ENCODE results near the gene GRAP.
"Not testable (repeated sequence)": the region's sequence is repeated elsewhere in the genome, so short reads cannot be mapped to it uniquely, and the experiment has no call there.

Gene GRAP

GRCh38 chr17:19038730-19039129, 8.0 kb downstream of the GRAP start:
- H3K4me1 ChIP-seq (ENCODE audit: control insufficient read depth, insufficient read depth, low read length, unreplicated experiment); H3K79me2 ChIP-seq (ENCODE audit: control insufficient read depth, insufficient read depth, low read length, unreplicated experiment); H3K36me3 ChIP-seq (ENCODE audit: insufficient read depth, low read length); H3K4me3 ChIP-seq (ENCODE audit: low read depth, low read length); H2AFZ ChIP-seq (ENCODE audit: low read length, unreplicated experiment); H3K27ac ChIP-seq (ENCODE audit: low read depth, low read length); H3K27me3 ChIP-seq (ENCODE audit: insufficient read depth, low read length): not testable (repeated sequence)

GRCh38 chr17:19038007-19038406, 8.8 kb downstream of the GRAP start:
- not testable (repeated sequence) for H3K36me3 ChIP-seq (ENCODE audit: insufficient read depth, low read length); H3K27me3 ChIP-seq (ENCODE audit: insufficient read depth, low read length); H2AFZ ChIP-seq (ENCODE audit: low read length, unreplicated experiment); H3K79me2 ChIP-seq (ENCODE audit: control insufficient read depth, insufficient read depth, low read length, unreplicated experiment); H3K4me3 ChIP-seq (ENCODE audit: low read depth, low read length); H3K27ac ChIP-seq (ENCODE audit: low read depth, low read length); H3K4me1 ChIP-seq (ENCODE audit: control insufficient read depth, insufficient read depth, low read length, unreplicated experiment)

- H3K27ac ChIP-seq (ENCODE audit: low read depth, low read length); H2AFZ ChIP-seq (ENCODE audit: low read length, unreplicated experiment); H3K4me1 ChIP-seq (ENCODE audit: control insufficient read depth, insufficient read depth, low read length, unreplicated experiment); H3K4me3 ChIP-seq (ENCODE audit: low read depth, low read length); H3K36me3 ChIP-seq (ENCODE audit: insufficient read depth, low read length); H3K79me2 ChIP-seq (ENCODE audit: control insufficient read depth, insufficient read depth, low read length, unreplicated experiment); H3K27me3 ChIP-seq (ENCODE audit: insufficient read depth, low read length): not testable (repeated sequence)
Measured at GRCh38 chr17:19037547-19037946, 9.2 kb downstream of the GRAP start.

GRCh38 chr17:19036186-19036585, 10.6 kb downstream of the GRAP start:
- not testable (repeated sequence) for H3K4me1 ChIP-seq (ENCODE audit: control insufficient read depth, insufficient read depth, low read length, unreplicated experiment); H3K36me3 ChIP-seq (ENCODE audit: insufficient read depth, low read length); H3K27me3 ChIP-seq (ENCODE audit: insufficient read depth, low read length); H3K27ac ChIP-seq (ENCODE audit: low read depth, low read length); H3K4me3 ChIP-seq (ENCODE audit: low read depth, low read length); H2AFZ ChIP-seq (ENCODE audit: low read length, unreplicated experiment); H3K79me2 ChIP-seq (ENCODE audit: control insufficient read depth, insufficient read depth, low read length, unreplicated experiment)

GRCh38 chr17:19032377-19032988, 14.3 kb downstream of the GRAP start:
- not testable (repeated sequence) for H3K4me3 ChIP-seq (ENCODE audit: low read depth, low read length); H3K27ac ChIP-seq (ENCODE audit: low read depth, low read length); H3K27me3 ChIP-seq (ENCODE audit: insufficient read depth, low read length); H3K4me1 ChIP-seq (ENCODE audit: control insufficient read depth, insufficient read depth, low read length, unreplicated experiment); H3K79me2 ChIP-seq (ENCODE audit: control insufficient read depth, insufficient read depth, low read length, unreplicated experiment); H3K36me3 ChIP-seq (ENCODE audit: insufficient read depth, low read length); H2AFZ ChIP-seq (ENCODE audit: low read length, unreplicated experiment)

- H3K79me2 ChIP-seq (ENCODE audit: control insufficient read depth, insufficient read depth, low read length, unreplicated experiment); H2AFZ ChIP-seq (ENCODE audit: low read length, unreplicated experiment); H3K27ac ChIP-seq (ENCODE audit: low read depth, low read length); H3K36me3 ChIP-seq (ENCODE audit: insufficient read depth, low read length); H3K27me3 ChIP-seq (ENCODE audit: insufficient read depth, low read length); H3K4me1 ChIP-seq (ENCODE audit: control insufficient read depth, insufficient read depth, low read length, unreplicated experiment); H3K4me3 ChIP-seq (ENCODE audit: low read depth, low read length): not testable (repeated sequence)
Measured at GRCh38 chr17:19031729-19032128, 15.0 kb downstream of the GRAP start.

- H2AFZ ChIP-seq (ENCODE audit: low read length, unreplicated experiment); H3K4me1 ChIP-seq (ENCODE audit: control insufficient read depth, insufficient read depth, low read length, unreplicated experiment); H3K79me2 ChIP-seq (ENCODE audit: control insufficient read depth, insufficient read depth, low read length, unreplicated experiment); H3K27me3 ChIP-seq (ENCODE audit: insufficient read depth, low read length); H3K36me3 ChIP-seq (ENCODE audit: insufficient read depth, low read length); H3K27ac ChIP-seq (ENCODE audit: low read depth, low read length); H3K4me3 ChIP-seq (ENCODE audit: low read depth, low read length): not testable (repeated sequence)
Measured at GRCh38 chr17:19030771-19031449, 15.8 kb downstream of the GRAP start.

- H3K27me3 ChIP-seq (ENCODE audit: insufficient read depth, low read length); H3K4me1 ChIP-seq (ENCODE audit: control insufficient read depth, insufficient read depth, low read length, unreplicated experiment); H2AFZ ChIP-seq (ENCODE audit: low read length, unreplicated experiment); H3K27ac ChIP-seq (ENCODE audit: low read depth, low read length); H3K79me2 ChIP-seq (ENCODE audit: control insufficient read depth, insufficient read depth, low read length, unreplicated experiment); H3K36me3 ChIP-seq (ENCODE audit: insufficient read depth, low read length); H3K4me3 ChIP-seq (ENCODE audit: low read depth, low read length): not testable (repeated sequence)
Measured at GRCh38 chr17:19029740-19030139, 17.0 kb downstream of the GRAP start.

GRCh38 chr17:19028671-19029070, 18.1 kb downstream of the GRAP start:
- not testable (repeated sequence) for H3K4me3 ChIP-seq (ENCODE audit: low read depth, low read length); H2AFZ ChIP-seq (ENCODE audit: low read length, unreplicated experiment); H3K27ac ChIP-seq (ENCODE audit: low read depth, low read length); H3K4me1 ChIP-seq (ENCODE audit: control insufficient read depth, insufficient read depth, low read length, unreplicated experiment); H3K27me3 ChIP-seq (ENCODE audit: insufficient read depth, low read length); H3K79me2 ChIP-seq (ENCODE audit: control insufficient read depth, insufficient read depth, low read length, unreplicated experiment); H3K36me3 ChIP-seq (ENCODE audit: insufficient read depth, low read length)

- no peak overlapping the region for H3K4me3 ChIP-seq (ENCODE audit: low read depth, low read length)
- no peaks in the 10 kb centered on the region for H3K36me3 ChIP-seq (ENCODE audit: insufficient read depth, low read length)
- H3K79me2 ChIP-seq (ENCODE audit: control insufficient read depth, insufficient read depth, low read length, unreplicated experiment) = no peaks in the 10 kb centered on the region
- no peak overlapping the region for H2AFZ ChIP-seq (ENCODE audit: low read length, unreplicated experiment)
- H3K27me3 ChIP-seq (ENCODE audit: insufficient read depth, low read length) = no peaks in the 10 kb centered on the region
- no peak overlapping the region for H3K27ac ChIP-seq (ENCODE audit: low read depth, low read length)
- H3K4me1 ChIP-seq (ENCODE audit: control insufficient read depth, insufficient read depth, low read length, unreplicated experiment) = peaks cover 6% of the 10 kb centered on the region
Measured at GRCh38 chr17:19024101-19025078, 22.4 kb downstream of the GRAP start.
